Endothelial cell of umbilical vein (primary cell): ENCODE measurements around the gene DIAPH2. TPM values are rescaled to one million over a fixed set of nuclear protein-coding genes. Genes with fewer than 3 reads are reported as not detected.
"Not testable (repeated sequence)": the region's sequence is repeated elsewhere in the genome, so short reads cannot be mapped to it uniquely, and the experiment has no call there.

Experiments
- BruUV-seq: library from RNA; stranded (reverse); fragments of 400-500 nt; replicated peaks from 2 replicates; lab custom pipeline; 2021; lab: Mats Ljungman, UMichigan
- CTCF ChIA-PET: fragments of 300-600, 350-600 bp; sonication (Branson Sonifier 250); formaldehyde crosslinking; loops from one replicate; lab custom pipeline; 2021; ENCODE audit warnings: antibody characterized with exemption, inconsistent platforms; lab: Charles Lee
- POLR2A ChIA-PET: fragments of 300-600, 350-600 bp; sonication (Branson Sonifier 250); formaldehyde crosslinking; loops from one replicate; lab custom pipeline; 2021; ENCODE audit warnings: antibody characterized with exemption, inconsistent platforms; lab: Charles Lee
- DNase-seq: peaks from one replicate; pipeline ENCODE4 v3.0.0-alpha.2; 2011; ENCODE audit warnings: low read depth, low spot score
- FAIRE-seq: peaks from 2 replicates; lab custom pipeline; 2011; peaks lifted over from hg19 to GRCh38; lab: Jason Lieb, UNC
- H2AFZ ChIP-seq: 2 replicates; pipeline ENCODE4 v1.6.0; 2012; ENCODE audit warnings: low read depth, low read length, control low read depth, inconsistent platforms
- H3K27ac ChIP-seq: 2 replicates; pipeline ENCODE4 v1.5.1; 2011; ENCODE audit warnings: low read depth, mild to moderate bottlenecking, control low read depth, low read length, moderate library complexity; ENCODE audit not compliant: insufficient read depth
- H3K27me3 ChIP-seq, 2 experiments: 2 replicates each; pipeline versions ENCODE4 v1.6.0 to v1.6.1; 2011; ENCODE audit warnings: low read length in 2 of 2, mixed read lengths in 1 of 2; ENCODE audit not compliant: control insufficient read depth in 2 of 2, insufficient read depth in 2 of 2
- H3K36me3 ChIP-seq, 2 experiments: 2 replicates in 1 of 2; 3 replicates in 1 of 2; pipeline ENCODE4 v1.5.1; 2011; ENCODE audit warnings: low read length in 2 of 2, mild to moderate bottlenecking in 1 of 2, moderate library complexity in 1 of 2; ENCODE audit not compliant: control insufficient read depth in 2 of 2, insufficient read depth in 2 of 2; ENCODE audit errors: extremely low read depth in 1 of 2
- H3K4me1 ChIP-seq: 3 replicates; pipeline ENCODE4 v1.5.1; 2011; ENCODE audit warnings: mild to moderate bottlenecking, low read length; ENCODE audit not compliant: control insufficient read depth, insufficient read depth; ENCODE audit errors: extremely low read depth
- H3K4me2 ChIP-seq: 2 replicates; pipeline ENCODE4 v1.6.1; 2011; ENCODE audit warnings: low read length, control low read depth, mixed read lengths; ENCODE audit not compliant: insufficient read depth
- H3K4me3 ChIP-seq, 3 experiments: fragments of 200-600 bp in 1 of 3; sonication (generic), shearing (Covaris generic) in 1 of 3; replicated peaks in 1 of 3; 2 replicates each; pipeline ENCODE4 v1.5.1; 2011 to 2016; ENCODE audit warnings: control low read depth in 3 of 3, low read length in 3 of 3, mild to moderate bottlenecking in 2 of 3, inconsistent platforms in 1 of 3, low read depth in 1 of 3, moderate library complexity in 1 of 3; ENCODE audit not compliant: insufficient read depth in 1 of 3
- H3K79me2 ChIP-seq: 2 replicates; pipeline ENCODE4 v1.6.0; 2012; ENCODE audit warnings: low read length, inconsistent platforms; ENCODE audit not compliant: control insufficient read depth, insufficient read depth
- H3K9ac ChIP-seq: replicated peaks from 2 replicates; pipeline ENCODE3; 2011; ENCODE audit warnings: low read length, control low read depth; ENCODE audit not compliant: insufficient read depth; ENCODE audit errors: extremely low read depth
- H3K9me1 ChIP-seq: replicated peaks from 3 replicates; pipeline ENCODE4 v1.6.0; 2011; ENCODE audit warnings: mild to moderate bottlenecking, low read length; ENCODE audit not compliant: control insufficient read depth, insufficient read depth; ENCODE audit errors: extremely low read depth
- H3K9me3 ChIP-seq: replicated peaks from 2 replicates; pipeline ENCODE4 v1.5.1; 2012; ENCODE audit warnings: low read length, inconsistent platforms; ENCODE audit not compliant: control insufficient read depth, insufficient read depth
- H4K20me1 ChIP-seq: replicated peaks from 2 replicates; pipeline ENCODE3; 2011; ENCODE audit warnings: mild to moderate bottlenecking, low read length; ENCODE audit not compliant: control insufficient read depth, insufficient read depth; ENCODE audit errors: extremely low read depth
- dilution Hi-C: fragments of 300-500 bp; cut with MboI; formaldehyde crosslinking; loops from one replicate; pipeline ENCODE4 v1.15.0; 2019; ENCODE audit warnings: low sequenced_read_pairs; ENCODE audit not compliant: extremely low pct_ligation_motif_present
- intact Hi-C: fragments of 100-400 bp; cut with micrococcal nuclease; formaldehyde crosslinking; loops from one replicate; pipeline ENCODE4 v1.10.0; 2022
- polyA plus RNA-seq, 4 experiments: library from polyadenylated mRNA; depleted of rRNA in 3 of 4; stranded (reverse) in 3 of 4; unstranded in 1 of 4; fragments of >200 nt; gene quantifications; 2 replicates each; pipeline versions ENCODE4 v1.2.1 to v1.2.3, GENCODE V29; 2011 to 2012; ENCODE audit warnings: missing spikeins in 1 of 4
- total RNA-seq: library from RNA; stranded (reverse); gene quantifications from 2 replicates; pipeline ENCODE4 v1.2.3, GENCODE V29; 2021
- TF ChIP-seq, protein P1 (sequence below): IDR thresholded peaks from 2 replicates; pipeline ENCODE4 v1.6.1; 2011; ENCODE audit not compliant: insufficient read depth, insufficient read length

The DIAPH2 gene
- total and polyA plus RNA-seq, 2 donors (not counting 3 experiments of a cell fraction or from before 2014, with no cell fraction given), result 3.0 to 30.0 TPM

DNA sequence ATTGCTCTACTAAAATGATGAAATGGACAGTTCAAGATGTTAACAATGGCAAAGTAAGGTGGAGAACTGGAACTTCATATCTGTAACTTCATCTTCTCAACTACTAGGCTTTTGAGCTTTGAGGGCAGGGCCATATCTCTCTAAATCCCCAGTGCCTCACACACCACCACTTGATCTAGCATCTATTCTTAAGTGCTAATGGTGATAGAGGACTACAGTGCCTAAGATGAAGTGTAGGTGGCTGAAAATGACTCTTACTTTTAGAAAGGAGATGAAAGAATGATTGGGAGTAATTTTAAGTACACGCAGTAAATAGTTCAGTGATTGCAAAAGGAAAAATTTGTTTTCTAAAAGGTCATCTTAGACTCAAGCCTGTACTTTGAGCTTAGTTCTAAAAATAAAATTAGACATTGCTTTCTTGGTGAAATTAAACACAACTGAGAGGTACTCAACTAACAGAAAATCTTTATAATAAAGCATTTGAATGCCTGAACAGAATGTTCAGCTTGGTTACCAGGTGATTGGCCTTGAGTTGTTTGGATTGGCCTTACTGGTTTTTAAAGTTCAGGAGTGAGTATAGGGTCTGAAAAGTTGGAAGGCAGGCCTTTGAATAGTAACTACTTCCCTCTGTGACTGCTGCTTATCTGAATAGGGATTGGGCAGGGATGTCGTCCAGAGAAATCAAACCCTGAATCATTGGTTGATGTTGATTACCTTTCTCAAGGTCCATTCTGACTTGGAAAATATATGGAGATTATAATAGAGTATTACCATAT, 45.4 kb downstream of the DIAPH2 start:
- intact Hi-C loops (no loop called here), dilution Hi-C loops (no loop called here)
- no peaks in the 10 kb centered on the region for H3K9me1 ChIP-seq
- no peak overlapping the region for H3K27ac ChIP-seq
- no peaks in the 10 kb centered on the region for H3K36me3 ChIP-seq
- no peaks in the 10 kb centered on the region for H3K27me3 ChIP-seq
- no TSS peak for BruUV-seq
- H3K9ac ChIP-seq, result no peak overlapping the region
- no peaks in the 10 kb centered on the region for H3K9me3 ChIP-seq
- H3K4me3 ChIP-seq, result no peak overlapping the region
- H4K20me1 ChIP-seq, result no peaks in the 10 kb centered on the region
- H3K4me2 ChIP-seq, result no peak overlapping the region
- POLR2A ChIA-PET, result no interaction called here
- peaks cover 11% of the 10 kb centered on the region for H3K4me1 ChIP-seq
- TF ChIP-seq, protein P1, sequence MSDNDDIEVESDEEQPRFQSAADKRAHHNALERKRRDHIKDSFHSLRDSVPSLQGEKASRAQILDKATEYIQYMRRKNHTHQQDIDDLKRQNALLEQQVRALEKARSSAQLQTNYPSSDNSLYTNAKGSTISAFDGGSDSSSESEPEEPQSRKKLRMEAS, result no peak
- no peak for DNase-seq
- CTCF ChIA-PET, result interaction anchor here (1.3 kb wide), 1 partner anchor 357 kb away, joined by 3 read pairs; no protein-coding TSS in a partner anchor
- peaks cover 6% of the 10 kb centered on the region for H3K79me2 ChIP-seq
- no peak overlapping the region for H2AFZ ChIP-seq
- FAIRE-seq, result no peak

DNA sequence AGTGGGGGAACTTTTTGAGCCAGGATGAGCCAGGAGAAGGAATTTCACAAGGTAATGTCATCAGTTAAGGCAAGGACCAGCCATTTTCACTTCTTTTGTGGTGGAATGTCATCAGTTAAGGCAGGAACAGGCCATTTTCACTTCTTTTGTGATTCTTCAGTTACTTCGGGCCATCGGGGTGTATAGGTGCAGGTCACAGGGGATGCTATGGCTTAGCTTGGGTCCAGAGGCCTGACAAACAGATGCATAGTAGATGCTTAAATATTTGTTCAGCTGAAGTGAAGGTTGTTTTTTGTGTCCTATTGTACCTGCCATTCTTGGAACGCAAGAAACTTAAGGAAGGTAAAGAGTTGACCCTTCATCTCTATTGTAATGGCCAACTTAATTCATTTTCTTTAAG, 46.4 kb downstream of the DIAPH2 start:
- H3K4me3 ChIP-seq, H2AFZ ChIP-seq, POLR2A ChIA-PET, H3K9me3 ChIP-seq, BruUV-seq, H3K9ac ChIP-seq, H3K36me3 ChIP-seq, H3K27ac ChIP-seq, H3K9me1 ChIP-seq, DNase-seq, CTCF ChIA-PET, H3K4me2 ChIP-seq, FAIRE-seq, H3K79me2 ChIP-seq, dilution Hi-C loops, H4K20me1 ChIP-seq, H3K27me3 ChIP-seq, intact Hi-C loops: not testable (repeated sequence)
- peaks cover 11% of the 10 kb centered on the region for H3K4me1 ChIP-seq
